Activated CD8-positive, alpha-beta T cell treated with anti-CD3 and anti-CD28 coated beads for 36 hours (primary cell): ENCODE data around the gene SMARCA2. TPM values are rescaled to one million over a fixed set of nuclear protein-coding genes. Genes with fewer than 3 reads are reported as not detected.

Experiments
- ATAC-seq: fragments of 200-7000 bp; cut with Tn5 transposase; one replicate; pipeline ENCODE4 v1.10.0; 2021; ENCODE audit warnings: mild to moderate bottlenecking, moderate library complexity
- CTCF ChIA-PET: fragments of 350-600 bp; sonication (Branson Sonifier 250); formaldehyde crosslinking; loops from one replicate; lab custom pipeline; 2021; ENCODE audit warnings: antibody characterized with exemption; lab: Charles Lee
- POLR2A ChIA-PET: fragments of 350-600 bp; sonication (Branson Sonifier 250); formaldehyde crosslinking; loops from one replicate; lab custom pipeline; 2021; ENCODE audit warnings: antibody characterized with exemption; lab: Charles Lee
- DNase-seq: peaks from one replicate; pipeline ENCODE4 v3.0.0-alpha.2; 2020
- H3K27ac Mint-ChIP-seq: one replicate; pipeline ENCODE4 v1.8.0; 2021; ENCODE audit warnings: mild to moderate bottlenecking, mixed read lengths
- H3K27me3 Mint-ChIP-seq: one replicate; pipeline ENCODE4 v1.8.0; 2021; ENCODE audit warnings: mixed read lengths
- H3K36me3 Mint-ChIP-seq: one replicate; pipeline ENCODE4 v1.8.0; 2021; ENCODE audit warnings: low read depth, mixed read lengths
- H3K4me1 Mint-ChIP-seq: one replicate; pipeline ENCODE4 v1.8.0; 2021; ENCODE audit warnings: low read depth, mixed read lengths
- H3K4me3 Mint-ChIP-seq: one replicate; pipeline ENCODE4 v1.8.0; 2021; ENCODE audit warnings: mild to moderate bottlenecking, moderate library complexity, mixed read lengths
- H3K9me3 Mint-ChIP-seq: one replicate; pipeline ENCODE4 v1.8.0; 2021; ENCODE audit warnings: mixed read lengths
- CTCF ChIP-seq: fragments of 200-600 bp; IDR thresholded peaks from one replicate; pipeline ENCODE4 v1.8.0; 2022; ENCODE audit warnings: antibody characterized with exemption, mild to moderate bottlenecking
- intact Hi-C: fragments of 100-400 bp; cut with micrococcal nuclease; formaldehyde crosslinking; loops from one replicate; pipeline ENCODE4 v1.10.0; 2022
- total RNA-seq, 2 experiments: library from RNA; stranded (reverse); gene quantifications; one replicate each; pipeline ENCODE4 v1.2.3, GENCODE V29; 2021

Gene SMARCA2
- total RNA-seq, 2 experiments from 2014 or later, result 94.7 to 99.4 TPM

GRCh38 chr9:2178034-2178734 lies 163.0 kb downstream of the SMARCA2 start:
- no peak overlapping the region for H3K4me3 Mint-ChIP-seq
- no peaks in the 10 kb centered on the region for H3K27me3 Mint-ChIP-seq
- ChIA-PET CTCF (interaction anchor here (0.8 to 4.9 kb wide), 3 partner anchors 21 to 110 kb away, joined by 3 to 33 read pairs (median 3); no protein-coding TSS in a partner anchor), POLR2A (no interaction called here)
- H3K4me1 Mint-ChIP-seq, result peaks cover 14% of the 10 kb centered on the region
- intact Hi-C loops, result no loop called here
- no peak for ATAC-seq
- no peak for DNase-seq
- H3K36me3 Mint-ChIP-seq, result peaks cover 14% of the 10 kb centered on the region
- no peaks in the 10 kb centered on the region for H3K9me3 Mint-ChIP-seq
- no peak for TF ChIP-seq CTCF
- no peak overlapping the region for H3K27ac Mint-ChIP-seq

- peak; percentile 18 for TF ChIP-seq CTCF
- no peaks in the 10 kb centered on the region for H3K9me3 Mint-ChIP-seq
- H3K27me3 Mint-ChIP-seq, result no peaks in the 10 kb centered on the region
- intact Hi-C loops, result no loop called here
- H3K36me3 Mint-ChIP-seq, result peaks cover 16% of the 10 kb centered on the region
- H3K4me1 Mint-ChIP-seq, result peaks cover 11% of the 10 kb centered on the region
- peak overlapping the region; percentile 16 for H3K27ac Mint-ChIP-seq
- ATAC-seq (peak; percentile 71), DNase-seq (no peak)
- POLR2A ChIA-PET, result no interaction called here
- CTCF ChIA-PET, result interaction anchor here (1.0 to 4.9 kb wide), 5 partner anchors 10 to 47 kb away, joined by 3 to 33 read pairs (median 6); no protein-coding TSS in a partner anchor
- H3K4me3 Mint-ChIP-seq, result no peak overlapping the region
Measured at GRCh38 chr9:2179567-2179966, 164.4 kb downstream of the SMARCA2 start.

GRCh38 chr9:2180154-2180553 lies 165.0 kb downstream of the SMARCA2 start:
- Mint-ChIP-seq H3K4me3 (no peak overlapping the region), H3K27ac (no peak overlapping the region), H3K9me3 (no peaks in the 10 kb centered on the region), H3K4me1 (peaks cover 9% of the 10 kb centered on the region), H3K36me3 (peaks cover 16% of the 10 kb centered on the region), H3K27me3 (no peaks in the 10 kb centered on the region)
- intact Hi-C loops, result no loop called here
- no peak for ATAC-seq
- CTCF ChIA-PET, result interaction anchor here (1.2 to 4.9 kb wide), 5 partner anchors 10 to 48 kb away, joined by 3 to 33 read pairs (median 7); no protein-coding TSS in a partner anchor
- TF ChIP-seq CTCF, result no peak
- POLR2A ChIA-PET, result no interaction called here
- no peak for DNase-seq

GRCh38 chr9:2180704-2181103 lies 165.6 kb downstream of the SMARCA2 start:
- Mint-ChIP-seq H3K27ac (no peak overlapping the region), H3K27me3 (no peaks in the 10 kb centered on the region), H3K9me3 (no peaks in the 10 kb centered on the region), H3K4me1 (peaks cover 9% of the 10 kb centered on the region), H3K36me3 (peaks cover 15% of the 10 kb centered on the region), H3K4me3 (no peak overlapping the region)
- ATAC-seq (no peak), DNase-seq (no peak)
- POLR2A ChIA-PET, result interaction anchor here (0.9 kb wide), 1 partner anchor 309 kb away, joined by 3 read pairs; no protein-coding TSS in a partner anchor
- intact Hi-C loops, result no loop called here
- CTCF ChIA-PET, result interaction anchor here (0.8 to 4.9 kb wide), 12 partner anchors 9 to 72 kb away, joined by 3 to 33 read pairs (median 6); no protein-coding TSS in a partner anchor
- no peak for TF ChIP-seq CTCF

- ATAC-seq (no peak), DNase-seq (peak; percentile 30)
- H3K9me3 Mint-ChIP-seq, result no peaks in the 10 kb centered on the region
- peaks cover 20% of the 10 kb centered on the region for H3K36me3 Mint-ChIP-seq
- intact Hi-C loops, result no loop called here
- peak; percentile 43 for TF ChIP-seq CTCF
- ChIA-PET POLR2A (no interaction called here), CTCF (interaction anchor here (0.6 to 4.9 kb wide), 12 partner anchors 8 to 73 kb away, joined by 3 to 33 read pairs (median 6); no protein-coding TSS in a partner anchor)
- peaks cover 9% of the 10 kb centered on the region for H3K4me1 Mint-ChIP-seq
- H3K27ac Mint-ChIP-seq, result no peak overlapping the region
- H3K27me3 Mint-ChIP-seq, result no peaks in the 10 kb centered on the region
- H3K4me3 Mint-ChIP-seq, result no peak overlapping the region
Measured at GRCh38 chr9:2181792-2182191, 166.6 kb downstream of the SMARCA2 start.
